Right atrium auricular region (tissue), 2 donors: Measurements from ENCODE around the gene PSMB9. TPM values are rescaled to one million over a fixed set of nuclear protein-coding genes. Genes with fewer than 3 reads are reported as not detected.

Source experiments
- DNase-seq: peaks from one replicate; pipeline ENCODE4 v3.0.0-alpha.2; 2019; ENCODE audit warnings: low spot score
- H3K27ac ChIP-seq, 2 donors: fragments of 200-600 bp; sonication (generic); 1 replicate in 1 of 2; 2 replicates in 1 of 2; pipeline ENCODE4 v1.5.1; 2016 to 2019
- H3K27me3 ChIP-seq, 2 donors: fragments of 200-600 bp; sonication (generic); one replicate each; pipeline versions ENCODE4 v1.5.1 to v1.6.0; 2017 to 2019
- H3K36me3 ChIP-seq: fragments of 200-600 bp; sonication (generic); one replicate; pipeline ENCODE4 v1.5.1; 2016
- H3K4me1 ChIP-seq, 2 donors: fragments of 200-600 bp; sonication (generic); one replicate each; pipeline versions ENCODE4 v1.5.1 to v1.6.0; 2017 to 2019
- H3K4me3 ChIP-seq, 2 donors: fragments of 200-600 bp; sonication (generic); 1 replicate in 1 of 2; 2 replicates in 1 of 2; pipeline ENCODE4 v1.5.1; 2017 to 2019; ENCODE audit warnings: mild to moderate bottlenecking in 1 of 2, moderate library complexity in 1 of 2
- H3K9me3 ChIP-seq, 2 donors: fragments of 200-600 bp; sonication (generic); one replicate each; pipeline ENCODE4 v1.5.1; 2019
- CTCF ChIP-seq, 2 donors: fragments of 200-600 bp; sonication (generic); IDR thresholded peaks; one replicate each; pipeline ENCODE4 v1.5.1; 2019; ENCODE audit warnings: antibody characterized with exemption in 2 of 2
- total RNA-seq, 2 donors: library from RNA; depleted of rRNA; stranded (reverse); fragments of >200 nt; gene quantifications; one replicate each; pipeline ENCODE4 v1.1.0, GENCODE V29; 2016

PSMB9 gene
- total RNA-seq, 2 donors from 2014 or later = 10.9 to 17.6 TPM

- Histone ChIP-seq H3K36me3 (no peaks in the 10 kb centered on the region), H3K27me3 (no peaks in the 10 kb centered on the region), H3K4me1 (no peaks in the 10 kb centered on the region), H3K27ac (no peak overlapping the region), H3K4me3 (no peak overlapping the region), H3K9me3 (no peaks in the 10 kb centered on the region)
- no peak for DNase-seq
- no peak for TF ChIP-seq CTCF (IDR thresholded peaks at IDR 0.05)
Measured at GRCh38 chr6:32903952-32904351, 50.0 kb downstream of the PSMB9 start.

DNA sequence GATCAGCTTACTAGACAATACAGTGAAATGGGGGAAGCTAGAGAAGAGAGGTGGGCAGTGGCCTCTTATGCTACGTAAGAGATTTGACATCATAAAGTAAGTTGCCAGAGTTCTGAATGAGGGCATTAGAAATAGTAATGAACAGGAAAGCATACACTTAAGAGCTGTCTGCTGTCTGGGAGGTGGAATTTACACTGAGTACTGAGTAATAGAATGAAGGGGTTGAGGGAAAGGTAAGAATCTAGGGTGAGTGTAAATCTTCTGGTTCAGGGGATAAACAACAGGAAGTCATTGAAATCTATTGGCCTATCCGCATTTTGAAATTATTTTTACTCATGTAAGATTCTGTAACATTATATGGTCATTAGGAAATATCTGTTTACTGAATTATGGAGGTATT is 51.1 kb downstream of the PSMB9 start:
- Histone ChIP-seq H3K27me3 (no peaks in the 10 kb centered on the region), H3K36me3 (no peaks in the 10 kb centered on the region), H3K27ac (no peak overlapping the region), H3K4me1 (no peaks in the 10 kb centered on the region), H3K9me3 (no peaks in the 10 kb centered on the region), H3K4me3 (no peak overlapping the region)
- TF ChIP-seq CTCF (IDR thresholded peaks at IDR 0.05) = no peak
- DNase-seq = no peak

- Histone ChIP-seq H3K27me3 (no peaks in the 10 kb centered on the region), H3K36me3 (no peaks in the 10 kb centered on the region), H3K9me3 (no peaks in the 10 kb centered on the region), H3K4me1 (no peaks in the 10 kb centered on the region), H3K4me3 (no peak overlapping the region), H3K27ac (no peak overlapping the region)
- no peak for DNase-seq
- no peak for TF ChIP-seq CTCF (IDR thresholded peaks at IDR 0.05)
Measured at GRCh38 chr6:32906539-32906938, 52.5 kb downstream of the PSMB9 start.

GRCh38 chr6:32908897-32909296 is 54.9 kb downstream of the PSMB9 start:
- no peak for DNase-seq
- Histone ChIP-seq H3K27me3 (no peaks in the 10 kb centered on the region), H3K36me3 (no peaks in the 10 kb centered on the region)

More at GRCh38 chr6:32908897-32909296, 54.9 kb downstream of the PSMB9 start:
- no peak overlapping the region for H3K4me3 ChIP-seq
- TF ChIP-seq CTCF (IDR thresholded peaks at IDR 0.05) = no peak
- H3K9me3 ChIP-seq = no peaks in the 10 kb centered on the region
- H3K27ac ChIP-seq = no peak overlapping the region
- H3K4me1 ChIP-seq = no peaks in the 10 kb centered on the region

Other genes starting within 250 kb of the PSMB9 start
- gene HLA-DQA1, start 216.8 kb upstream of the PSMB9 start, total RNA-seq = 1 to 10 TPM in 1 of 2 donors, under 1 TPM in 1; 0.63 to 2.9 TPM
- 1 to 10 TPM in 1 of 2 donors, under 1 TPM in 1; 0.59 to 1.8 TPM for gene HLA-DQB1, start 187.5 kb upstream of the PSMB9 start, total RNA-seq
- under 1 TPM in 1 of 2 donors, not detected in 1; 0.75 TPM for gene HLA-DQA2, start 112.8 kb upstream of the PSMB9 start, total RNA-seq
- 1 to 10 TPM in 1 of 2 donors, not detected in 1; 1.3 TPM for gene HLA-DQB2, start 90.7 kb upstream of the PSMB9 start, total RNA-seq
- gene HLA-DOB, start 37.2 kb upstream of the PSMB9 start, total RNA-seq = not detected
- 1 to 10 TPM; 3.4 to 6.3 TPM for gene TAP2, start 15.5 kb upstream of the PSMB9 start, total RNA-seq
- gene PSMB8, start 10.1 kb upstream of the PSMB9 start, total RNA-seq = 10 to 100 TPM; 15.4 to 29.2 TPM
- 10 to 100 TPM; 11.9 to 26.5 TPM for gene TAP1, start 488 bp upstream of the PSMB9 start, total RNA-seq
- gene HLA-DMB, start 86.8 kb downstream of the PSMB9 start, total RNA-seq = 10 to 100 TPM in 1 of 2 donors, 1 to 10 TPM in 1; 3.6 to 12.9 TPM
- 10 to 100 TPM in 1 of 2 donors, 1 to 10 TPM in 1; 9.2 to 15.4 TPM for gene HLA-DMA, start 98.9 kb downstream of the PSMB9 start, total RNA-seq
- gene BRD2, start 114.4 kb downstream of the PSMB9 start, total RNA-seq = 10 to 100 TPM; 56.9 to 91.1 TPM
- gene HLA-DOA, start 155.4 kb downstream of the PSMB9 start, total RNA-seq = 10 to 100 TPM in 1 of 2 donors, 1 to 10 TPM in 1; 2.6 to 15.6 TPM
- gene HLA-DPA1, start 219.5 kb downstream of the PSMB9 start, total RNA-seq = 10 to 100 TPM; 13.1 to 60.5 TPM
- 10 to 100 TPM; 22.0 to 76.7 TPM for gene HLA-DPB1, start 221.8 kb downstream of the PSMB9 start, total RNA-seq